Coronary artery (tissue), 2 donors: Measurements from ENCODE around the gene ARHGAP30.
A peak's percentile ranks its signal among the peaks of the same experiment; 100 is the strongest.

Experiments
- DNase-seq: peaks from one replicate; pipeline ENCODE4 v3.0.0-alpha.2; 2017; ENCODE audit warnings: low spot score
- H3K27ac ChIP-seq, 2 donors: fragments of 200-600 bp; sonication (generic); one replicate each; pipeline ENCODE4 v1.5.1; 2016 to 2019
- H3K4me3 ChIP-seq: fragments of 200-600 bp; sonication (generic); 2 replicates; pipeline ENCODE4 v1.5.1; 2016; ENCODE audit warnings: mild to moderate bottlenecking, moderate library complexity
- CTCF ChIP-seq: fragments of 200-600 bp; sonication (generic); IDR thresholded peaks from one replicate; pipeline ENCODE4 v1.5.1; 2019; ENCODE audit warnings: antibody characterized with exemption

ARHGAP30 gene

DNA sequence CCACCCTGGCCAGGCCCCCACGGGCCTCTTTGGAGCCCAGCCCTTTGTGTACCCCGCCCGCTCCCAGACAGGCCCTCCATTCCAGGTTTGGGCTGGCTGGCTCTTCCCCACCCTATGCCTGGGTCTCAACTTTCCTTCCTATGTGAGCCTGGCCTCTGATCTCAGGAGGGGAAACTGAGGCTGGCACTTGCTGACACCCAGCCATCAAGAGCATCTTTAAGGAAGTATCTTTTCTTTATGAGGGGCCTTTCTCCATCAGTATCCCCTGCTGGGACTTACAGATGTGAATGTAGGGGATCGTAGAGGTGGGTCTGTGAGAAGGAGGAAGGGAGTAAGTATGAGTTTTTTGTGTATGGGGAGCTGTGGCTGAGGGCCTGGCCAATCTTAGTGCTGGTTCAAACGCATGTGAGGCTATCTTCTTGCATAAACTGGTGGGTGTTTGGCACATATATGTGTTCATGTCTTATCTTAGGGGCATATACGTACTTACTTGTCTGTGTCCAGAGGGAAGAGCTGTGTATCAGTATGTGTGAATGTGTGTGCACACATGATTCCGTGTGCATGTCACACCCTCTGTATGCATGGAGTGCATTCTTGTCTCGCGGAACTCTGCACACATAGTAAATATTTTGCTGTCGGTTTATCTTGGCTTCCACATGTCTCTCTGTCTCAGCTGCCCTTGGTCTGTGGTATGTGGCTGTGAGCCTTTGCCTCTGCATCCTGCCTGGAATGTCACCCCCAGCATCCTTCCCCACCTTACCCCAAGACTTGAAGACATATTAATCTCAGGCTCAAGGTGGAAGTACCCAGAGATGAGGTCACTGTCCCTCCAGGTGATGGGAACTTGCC lies 14.3 kb upstream of the ARHGAP30 start:
- no peak overlapping the region for H3K4me3 ChIP-seq
- DNase-seq, result no peak
- TF ChIP-seq CTCF, result no peak
- H3K27ac ChIP-seq, result peak overlapping the region in 1 of 2 donors; percentile 62

DNA sequence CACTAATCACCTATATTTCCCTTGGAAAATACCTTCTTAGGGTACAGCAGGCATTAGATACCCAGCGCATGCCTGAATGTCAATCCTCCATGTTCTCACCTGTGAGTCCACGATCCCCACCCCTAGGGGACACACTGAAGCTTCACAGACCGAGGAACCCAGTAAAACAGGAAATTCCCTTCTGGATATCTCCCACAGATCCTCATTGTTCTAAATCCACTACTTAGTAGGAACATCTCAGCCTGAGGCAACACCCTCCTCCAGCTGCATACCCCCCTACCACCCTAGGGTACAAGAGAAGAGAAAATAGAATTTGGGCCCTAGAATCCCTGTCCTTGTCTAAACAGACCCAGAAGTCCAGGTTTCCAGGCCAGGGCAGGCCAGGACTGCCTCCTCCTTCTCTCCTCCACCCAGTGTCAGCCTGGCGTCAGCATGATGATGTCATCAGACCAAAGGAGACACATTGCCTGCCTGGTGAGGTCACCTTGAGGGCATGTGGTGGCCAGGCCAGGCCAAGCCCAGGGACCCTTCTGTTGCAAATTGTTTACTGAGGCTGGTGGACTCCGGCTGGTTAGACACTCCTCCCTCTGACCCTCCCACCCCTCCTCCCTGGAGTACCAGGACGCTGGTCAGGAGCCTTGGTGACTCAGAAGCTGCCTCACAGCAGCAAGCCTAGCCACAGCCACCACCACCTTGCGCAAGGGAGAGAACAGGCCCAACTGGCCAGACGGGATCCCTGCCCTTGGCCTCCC lies 13.5 kb upstream of the ARHGAP30 start:
- Histone ChIP-seq H3K4me3 (no peak overlapping the region), H3K27ac (peak overlapping the region in 1 of 2 donors; percentile 62)
- no peak for TF ChIP-seq CTCF
- peak; percentile 89 for DNase-seq

DNA sequence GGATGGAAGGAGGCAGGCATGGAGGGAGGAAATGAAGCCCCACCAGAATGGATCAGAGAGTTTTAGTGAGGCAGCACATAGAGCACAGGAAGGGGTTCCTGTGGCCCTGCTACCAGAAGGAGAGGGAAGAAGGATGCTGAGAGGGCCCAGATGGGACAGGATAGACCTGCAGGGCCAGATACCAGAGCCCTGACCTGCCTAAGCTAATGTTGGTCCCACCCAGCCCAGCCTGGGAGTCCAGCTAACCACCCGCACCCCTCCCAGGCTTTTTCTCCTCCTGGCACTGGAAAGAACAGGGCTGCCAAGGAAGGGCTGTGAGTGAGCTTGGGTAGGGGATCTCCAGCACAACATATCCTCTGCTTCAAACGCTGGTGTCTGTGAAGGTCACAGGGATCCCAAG lies 12.8 kb upstream of the ARHGAP30 start:
- no peak overlapping the region for H3K4me3 ChIP-seq
- DNase-seq, result no peak
- H3K27ac ChIP-seq, result peak overlapping the region in 1 of 2 donors; percentile 62
- TF ChIP-seq CTCF, result no peak

GRCh38 chr1:161081519-161081918 lies 11.8 kb upstream of the ARHGAP30 start:
- no peak for DNase-seq
- no peak overlapping the region for H3K4me3 ChIP-seq
- TF ChIP-seq CTCF, result no peak
- H3K27ac ChIP-seq, result no peak overlapping the region

DNA sequence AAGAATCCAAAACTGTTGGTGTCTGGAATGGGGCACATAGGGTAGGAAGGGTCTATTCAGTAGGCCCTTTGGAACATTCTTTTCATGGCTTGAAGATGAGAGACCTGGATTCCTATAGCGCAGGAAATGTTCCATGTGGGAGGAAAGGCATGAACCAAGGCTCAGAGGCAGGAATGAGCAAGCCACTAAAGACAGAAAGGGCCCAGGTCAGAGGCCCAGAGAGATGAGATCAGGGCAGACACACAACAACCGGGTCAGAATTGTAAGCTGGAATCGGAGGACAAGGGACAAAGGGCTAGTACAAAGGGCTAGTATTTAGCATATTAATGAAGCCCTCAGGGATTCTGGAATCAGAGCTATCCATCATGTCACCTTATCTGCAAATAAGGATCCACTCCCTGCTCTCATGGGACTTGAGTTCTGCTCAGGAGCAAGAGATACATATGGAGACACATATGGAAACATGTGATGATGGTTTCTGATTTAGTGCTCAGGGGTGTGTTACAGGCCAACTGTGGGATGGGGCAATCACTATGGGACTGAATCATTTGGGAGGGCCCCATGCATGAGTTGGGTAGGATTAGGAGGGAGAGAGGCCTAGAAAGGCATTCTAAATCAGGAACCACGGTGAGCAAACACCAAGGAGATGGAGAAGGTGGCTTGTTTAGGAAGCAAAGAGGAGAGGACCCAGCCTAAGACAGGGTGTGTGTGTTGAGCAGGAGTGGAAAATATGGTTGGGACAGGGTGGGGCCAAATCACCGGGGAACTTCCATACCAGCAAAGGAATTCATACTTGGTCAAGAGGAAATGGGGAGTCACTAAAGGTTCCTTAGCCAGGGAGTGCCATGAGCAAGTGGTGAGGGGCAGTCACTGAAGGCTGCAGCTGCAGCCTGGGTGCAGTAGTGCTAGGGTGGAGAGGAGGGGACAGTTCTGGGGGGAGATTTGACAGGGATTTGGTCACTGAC lies 11.0 kb upstream of the ARHGAP30 start:
- no peak for TF ChIP-seq CTCF
- DNase-seq, result no peak
- no peak overlapping the region for H3K4me3 ChIP-seq

DNA sequence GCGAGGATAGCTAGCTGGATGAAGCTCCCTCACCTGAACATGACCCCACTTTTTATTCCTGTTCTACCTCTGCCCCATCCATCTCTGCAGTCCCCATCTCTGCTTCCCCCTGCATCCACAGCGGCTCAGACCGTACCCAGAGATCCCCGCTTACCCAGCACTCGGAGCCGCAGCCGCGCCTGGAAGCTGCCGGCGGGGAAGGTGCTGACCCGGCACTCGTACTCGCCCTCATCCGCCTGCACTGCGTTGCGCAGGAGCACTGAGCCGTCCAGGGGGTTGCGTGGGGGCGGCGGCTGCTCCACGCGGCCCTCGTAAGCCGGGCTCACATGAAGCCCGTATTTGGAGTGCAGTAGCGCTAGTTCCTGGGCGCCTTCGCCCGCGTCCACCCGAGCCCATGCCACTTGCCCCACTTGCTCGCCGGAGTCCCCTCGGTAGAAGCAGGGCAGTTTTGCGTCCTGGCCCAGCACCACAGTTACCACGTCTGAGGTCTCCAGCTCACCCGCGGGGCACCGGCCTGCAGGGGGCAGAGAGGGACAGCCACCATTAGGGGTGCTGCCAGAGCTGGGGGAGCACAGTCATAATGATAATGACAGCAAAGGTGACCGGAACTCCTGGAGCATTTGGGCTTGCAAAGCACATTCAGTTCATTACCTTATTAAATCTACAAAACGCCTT lies 9.9 kb upstream of the ARHGAP30 start:
- DNase-seq, result no peak
- H3K27ac ChIP-seq, result no peak overlapping the region
- no peak for TF ChIP-seq CTCF
- H3K4me3 ChIP-seq, result no peak overlapping the region

More for the DNA sequence above, 11.0 kb upstream of the ARHGAP30 start:
- no peak overlapping the region for H3K27ac ChIP-seq
